ENCODE results near the gene TSLP. TPM values are rescaled to one million over a fixed set of nuclear protein-coding genes. Genes with fewer than 3 reads are reported as not detected.

Gene TSLP
- total RNA-seq, 1 experiment from 2014 or later = 3.3 TPM

Other genes with a start within 250 kb of the TSLP start
- 64.4 and 73.1 TPM in 2 replicates for gene WDR36, start 20.6 kb downstream of the TSLP start, total RNA-seq (2014; rRNA removed; shearing (Covaris generic))
- gene CAMK4, start 152.7 kb downstream of the TSLP start, total RNA-seq (2014; rRNA removed; shearing (Covaris generic)) = 0.10 and 0.23 TPM in 2 replicates

All from NCI-H460 (cell line).